ENCODE data around the gene DLD. TPM values are rescaled to one million over a fixed set of nuclear protein-coding genes. Genes with fewer than 3 reads are reported as not detected.
"Not testable (repeated sequence)": the region's sequence is repeated elsewhere in the genome, so short reads cannot be mapped to it uniquely, and the experiment has no call there.

Gene DLD
- total RNA-seq, 2 donors from 2014 or later: 60.4 to 80.8 TPM

DNA sequence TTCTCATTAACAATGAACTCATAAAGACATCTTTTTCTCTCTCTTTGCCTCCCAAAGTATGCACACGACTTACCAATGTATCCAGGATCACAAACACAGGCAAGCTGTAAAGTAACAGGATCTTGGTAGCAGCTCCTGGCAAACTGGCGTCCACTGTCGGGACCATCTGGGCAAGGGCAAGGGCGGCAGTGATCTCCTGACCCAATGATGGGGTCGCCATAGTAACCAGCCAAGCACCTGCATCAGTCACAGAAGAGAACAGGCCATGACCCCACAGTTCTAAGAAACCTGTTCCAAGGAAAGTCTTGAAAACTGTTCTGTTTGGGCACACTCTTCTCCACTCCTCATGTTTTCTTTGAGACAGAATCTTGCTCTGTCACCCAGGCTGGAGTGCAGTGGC lies 64.4 kb downstream of the DLD start:
- Histone ChIP-seq H3K27ac (no peak overlapping the region), H3K36me3 (peaks cover 11% of the 10 kb centered on the region)
- no peak for ATAC-seq (ENCODE audit: insufficient number of reproducible peaks, low FRiP score, low read depth)

DNA sequence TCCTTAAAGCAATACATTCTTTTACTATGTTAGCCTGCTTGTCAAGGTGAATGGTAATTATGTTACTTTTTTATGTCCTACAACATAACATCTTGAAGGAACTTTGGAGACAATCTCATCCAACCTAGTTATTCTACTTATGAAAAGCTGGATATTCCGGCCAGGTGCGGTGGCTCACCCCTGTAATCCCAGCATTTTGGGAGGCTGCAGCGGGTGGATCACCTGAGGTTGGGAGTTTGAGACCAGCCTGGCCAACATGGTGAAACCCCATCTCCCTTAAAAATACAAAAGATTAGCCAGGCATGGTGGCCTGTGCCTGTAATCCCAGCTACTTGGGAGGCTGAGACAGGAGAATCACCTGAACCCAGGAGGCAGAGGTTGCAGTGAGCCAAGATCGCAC lies 66.0 kb downstream of the DLD start:
- not testable (repeated sequence) for ATAC-seq (ENCODE audit: insufficient number of reproducible peaks, low FRiP score, low read depth)

More for the DNA sequence above, 64.4 kb downstream of the DLD start:
- TF ChIP-seq, protein P1, sequence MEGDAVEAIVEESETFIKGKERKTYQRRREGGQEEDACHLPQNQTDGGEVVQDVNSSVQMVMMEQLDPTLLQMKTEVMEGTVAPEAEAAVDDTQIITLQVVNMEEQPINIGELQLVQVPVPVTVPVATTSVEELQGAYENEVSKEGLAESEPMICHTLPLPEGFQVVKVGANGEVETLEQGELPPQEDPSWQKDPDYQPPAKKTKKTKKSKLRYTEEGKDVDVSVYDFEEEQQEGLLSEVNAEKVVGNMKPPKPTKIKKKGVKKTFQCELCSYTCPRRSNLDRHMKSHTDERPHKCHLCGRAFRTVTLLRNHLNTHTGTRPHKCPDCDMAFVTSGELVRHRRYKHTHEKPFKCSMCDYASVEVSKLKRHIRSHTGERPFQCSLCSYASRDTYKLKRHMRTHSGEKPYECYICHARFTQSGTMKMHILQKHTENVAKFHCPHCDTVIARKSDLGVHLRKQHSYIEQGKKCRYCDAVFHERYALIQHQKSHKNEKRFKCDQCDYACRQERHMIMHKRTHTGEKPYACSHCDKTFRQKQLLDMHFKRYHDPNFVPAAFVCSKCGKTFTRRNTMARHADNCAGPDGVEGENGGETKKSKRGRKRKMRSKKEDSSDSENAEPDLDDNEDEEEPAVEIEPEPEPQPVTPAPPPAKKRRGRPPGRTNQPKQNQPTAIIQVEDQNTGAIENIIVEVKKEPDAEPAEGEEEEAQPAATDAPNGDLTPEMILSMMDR (IDR thresholded peaks at IDR 0.05): no peak
- DNase-seq (ENCODE audit: low spot score): no peak
- Histone ChIP-seq H3K27me3 (replicated peaks; ENCODE audit: insufficient read depth) (no peaks in the 10 kb centered on the region), H3K4me3 (no peak overlapping the region), H3K4me1 (ENCODE audit: control insufficient read depth in 1 of 2, low read depth in 2 of 2) (peaks cover 21 to 53% of the 10 kb centered on the region in 2 donors), H3K9me3 (no peaks in the 10 kb centered on the region)

DNA sequence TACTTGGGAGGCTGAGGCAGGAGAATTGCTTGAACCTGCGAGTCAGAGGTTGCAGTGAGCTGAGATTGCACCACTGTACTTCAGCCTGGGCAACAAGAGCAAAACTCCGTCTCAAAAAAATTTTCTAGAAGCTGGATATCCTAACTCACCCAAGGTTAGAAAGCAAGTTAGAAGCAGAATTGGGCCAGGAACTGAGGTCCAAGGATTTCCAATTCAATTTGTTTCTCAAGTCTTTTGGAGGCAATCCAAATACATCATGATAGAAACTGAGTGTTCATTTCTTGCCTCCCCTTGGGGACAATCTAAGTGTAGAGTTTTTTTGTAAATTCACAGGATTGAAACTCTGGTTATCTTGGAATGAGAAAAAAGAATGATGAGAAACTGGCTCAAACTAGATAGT lies 66.5 kb downstream of the DLD start:
- Histone ChIP-seq H3K4me3 (no peak overlapping the region), H3K9me3 (no peaks in the 10 kb centered on the region), H3K4me1 (ENCODE audit: control insufficient read depth in 1 of 2, low read depth in 2 of 2) (peaks cover 21 to 44% of the 10 kb centered on the region in 2 donors), H3K27me3 (replicated peaks; ENCODE audit: insufficient read depth) (no peaks in the 10 kb centered on the region), H3K27ac (peak overlapping the region in 1 of 2 donors; percentile 62), H3K36me3 (peaks cover 7% of the 10 kb centered on the region)
- DNase-seq (ENCODE audit: low spot score) (no peak), ATAC-seq (ENCODE audit: insufficient number of reproducible peaks, low FRiP score, low read depth) (no peak)
- TF ChIP-seq, protein P1 (IDR thresholded peaks at IDR 0.05): no peak

More for the DNA sequence above, 66.0 kb downstream of the DLD start:
- H3K27me3 ChIP-seq (replicated peaks; ENCODE audit: insufficient read depth); DNase-seq (ENCODE audit: low spot score); H3K9me3 ChIP-seq; H3K4me3 ChIP-seq; H3K36me3 ChIP-seq: not testable (repeated sequence)
- H3K27ac ChIP-seq: peak overlapping the region in 1 of 2 donors; percentile 62
- peaks cover 21 to 49% of the 10 kb centered on the region in 2 donors for H3K4me1 ChIP-seq (ENCODE audit: control insufficient read depth in 1 of 2, low read depth in 2 of 2)

DNA sequence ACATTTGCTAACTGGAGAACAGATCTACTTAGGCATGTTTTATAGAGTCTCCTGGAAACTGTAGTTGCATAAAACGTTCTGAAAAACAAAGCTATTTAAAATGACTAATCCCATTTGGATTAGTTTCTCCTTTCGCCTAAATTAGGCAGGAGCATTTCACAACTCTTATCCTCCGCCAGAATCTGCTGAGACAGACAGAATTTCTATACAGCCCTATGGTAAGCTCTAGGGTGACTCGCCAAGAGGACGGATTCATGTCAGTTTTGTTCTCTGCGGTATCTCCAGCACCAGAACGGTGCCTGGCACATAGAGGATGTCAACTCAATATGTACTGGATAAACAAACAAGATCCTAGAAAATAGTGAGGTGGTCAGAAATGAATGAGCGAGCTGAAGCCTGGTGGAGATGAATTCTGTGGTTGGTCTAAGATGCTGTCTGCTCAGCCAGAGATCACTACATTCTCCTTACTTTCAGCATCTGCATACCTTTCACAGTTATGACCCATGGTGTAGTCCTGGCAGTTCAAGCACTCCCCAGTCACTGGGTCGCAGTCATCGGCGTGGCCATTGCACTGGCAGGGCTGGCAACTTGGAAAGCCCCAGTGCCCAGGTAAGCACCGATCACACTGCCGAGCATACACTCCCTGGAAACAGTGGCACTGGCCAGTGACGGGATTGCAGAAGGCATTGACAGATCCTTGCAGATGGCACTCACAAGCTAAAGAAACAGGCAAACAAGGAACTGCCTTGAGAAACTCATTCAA lies 68.0 kb downstream of the DLD start:
- DNase-seq (ENCODE audit: low spot score) (no peak), ATAC-seq (ENCODE audit: insufficient number of reproducible peaks, low FRiP score, low read depth) (peak; percentile 90)
- Histone ChIP-seq H3K4me1 (ENCODE audit: control insufficient read depth in 1 of 2, low read depth in 2 of 2) (peaks cover 21 to 38% of the 10 kb centered on the region in 2 donors), H3K4me3 (no peak overlapping the region), H3K9me3 (no peaks in the 10 kb centered on the region), H3K27ac (peak overlapping the region in 1 of 2 donors; percentile 62), H3K36me3 (peaks cover 13% of the 10 kb centered on the region), H3K27me3 (replicated peaks; ENCODE audit: insufficient read depth) (no peaks in the 10 kb centered on the region)
- TF ChIP-seq, protein P1 (IDR thresholded peaks at IDR 0.05): no peak

DNA sequence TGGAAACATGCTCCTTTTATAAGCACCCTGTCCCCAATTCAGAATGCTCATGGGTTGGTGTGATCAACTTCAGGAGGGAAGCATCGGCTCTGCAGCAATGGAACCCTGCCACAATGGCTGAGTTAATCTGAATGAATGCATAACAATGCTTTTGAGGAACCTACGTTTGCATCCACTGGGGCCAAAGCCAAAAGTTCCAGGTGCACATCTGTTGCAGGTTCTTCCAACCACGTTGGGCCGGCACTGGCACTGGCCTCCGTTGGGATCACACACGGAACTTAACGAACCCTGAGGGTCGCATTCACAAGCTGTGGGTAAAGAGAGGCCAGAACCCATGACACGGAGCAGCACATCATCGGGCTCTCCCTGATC lies 68.5 kb downstream of the DLD start:
- Histone ChIP-seq H3K36me3 (peaks cover 13% of the 10 kb centered on the region), H3K4me1 (ENCODE audit: control insufficient read depth in 1 of 2, low read depth in 2 of 2) (peaks cover 21 to 38% of the 10 kb centered on the region in 2 donors), H3K27me3 (replicated peaks; ENCODE audit: insufficient read depth) (no peaks in the 10 kb centered on the region), H3K9me3 (no peaks in the 10 kb centered on the region), H3K27ac (peak overlapping the region in 1 of 2 donors; percentile 62), H3K4me3 (no peak overlapping the region)
- ATAC-seq (ENCODE audit: insufficient number of reproducible peaks, low FRiP score, low read depth): no peak
- DNase-seq (ENCODE audit: low spot score): no peak
- TF ChIP-seq, protein P1 (IDR thresholded peaks at IDR 0.05): no peak

All from thoracic aorta (tissue), 2 donors.